HL-60 (cell line): Measurements from ENCODE around the gene PRLR.

Source experiments
- GABPA ChIP-seq: IDR thresholded peaks from 2 replicates; pipeline ENCODE4 v1.6.1; 2012; ENCODE audit warnings: low read depth
- POLR2AphosphoS5 ChIP-seq: IDR thresholded peaks from 2 replicates; pipeline ENCODE4 v1.6.1; 2012; ENCODE audit warnings: low read depth
- SPI1 ChIP-seq: IDR thresholded peaks from 2 replicates; pipeline ENCODE4 v1.6.1; 2012; ENCODE audit warnings: low read depth, mild to moderate bottlenecking, borderline replicate concordance
- TF ChIP-seq, protein P1 (sequence below): IDR thresholded peaks from one replicate; pipeline ENCODE4 v1.5.1; 2011; ENCODE audit warnings: low read length, control low read depth, inconsistent platforms; ENCODE audit not compliant: insufficient read depth
- TF ChIP-seq, protein P2 (sequence below): IDR thresholded peaks from 2 replicates; pipeline ENCODE4 v1.6.1; 2012; ENCODE audit warnings: low read depth; ENCODE audit not compliant: insufficient replicate concordance

DNA sequence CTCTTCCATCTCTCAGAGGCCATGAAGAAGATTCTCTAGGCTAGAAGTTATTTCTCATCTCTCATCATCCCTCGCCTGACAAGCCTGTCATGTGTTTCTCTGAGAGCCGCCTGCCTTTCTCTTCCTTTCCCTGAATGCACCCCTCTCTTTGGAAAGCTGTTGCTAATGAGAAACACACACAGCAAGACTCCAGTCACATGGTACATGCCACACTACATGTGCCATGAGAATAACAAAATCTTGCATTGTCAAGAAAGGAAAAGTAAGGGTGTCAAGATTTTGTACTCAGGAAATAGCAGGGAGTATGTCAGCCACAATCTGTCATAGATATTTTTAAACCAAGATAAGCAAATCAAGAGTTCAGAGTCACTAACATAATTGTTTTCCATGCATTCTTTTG is 191.4 kb downstream of the PRLR start:
- TF ChIP-seq, protein P1, sequence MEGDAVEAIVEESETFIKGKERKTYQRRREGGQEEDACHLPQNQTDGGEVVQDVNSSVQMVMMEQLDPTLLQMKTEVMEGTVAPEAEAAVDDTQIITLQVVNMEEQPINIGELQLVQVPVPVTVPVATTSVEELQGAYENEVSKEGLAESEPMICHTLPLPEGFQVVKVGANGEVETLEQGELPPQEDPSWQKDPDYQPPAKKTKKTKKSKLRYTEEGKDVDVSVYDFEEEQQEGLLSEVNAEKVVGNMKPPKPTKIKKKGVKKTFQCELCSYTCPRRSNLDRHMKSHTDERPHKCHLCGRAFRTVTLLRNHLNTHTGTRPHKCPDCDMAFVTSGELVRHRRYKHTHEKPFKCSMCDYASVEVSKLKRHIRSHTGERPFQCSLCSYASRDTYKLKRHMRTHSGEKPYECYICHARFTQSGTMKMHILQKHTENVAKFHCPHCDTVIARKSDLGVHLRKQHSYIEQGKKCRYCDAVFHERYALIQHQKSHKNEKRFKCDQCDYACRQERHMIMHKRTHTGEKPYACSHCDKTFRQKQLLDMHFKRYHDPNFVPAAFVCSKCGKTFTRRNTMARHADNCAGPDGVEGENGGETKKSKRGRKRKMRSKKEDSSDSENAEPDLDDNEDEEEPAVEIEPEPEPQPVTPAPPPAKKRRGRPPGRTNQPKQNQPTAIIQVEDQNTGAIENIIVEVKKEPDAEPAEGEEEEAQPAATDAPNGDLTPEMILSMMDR: no peak
- TF ChIP-seq POLR2AphosphoS5: no peak
- no peak for TF ChIP-seq SPI1
- TF ChIP-seq, protein P2, sequence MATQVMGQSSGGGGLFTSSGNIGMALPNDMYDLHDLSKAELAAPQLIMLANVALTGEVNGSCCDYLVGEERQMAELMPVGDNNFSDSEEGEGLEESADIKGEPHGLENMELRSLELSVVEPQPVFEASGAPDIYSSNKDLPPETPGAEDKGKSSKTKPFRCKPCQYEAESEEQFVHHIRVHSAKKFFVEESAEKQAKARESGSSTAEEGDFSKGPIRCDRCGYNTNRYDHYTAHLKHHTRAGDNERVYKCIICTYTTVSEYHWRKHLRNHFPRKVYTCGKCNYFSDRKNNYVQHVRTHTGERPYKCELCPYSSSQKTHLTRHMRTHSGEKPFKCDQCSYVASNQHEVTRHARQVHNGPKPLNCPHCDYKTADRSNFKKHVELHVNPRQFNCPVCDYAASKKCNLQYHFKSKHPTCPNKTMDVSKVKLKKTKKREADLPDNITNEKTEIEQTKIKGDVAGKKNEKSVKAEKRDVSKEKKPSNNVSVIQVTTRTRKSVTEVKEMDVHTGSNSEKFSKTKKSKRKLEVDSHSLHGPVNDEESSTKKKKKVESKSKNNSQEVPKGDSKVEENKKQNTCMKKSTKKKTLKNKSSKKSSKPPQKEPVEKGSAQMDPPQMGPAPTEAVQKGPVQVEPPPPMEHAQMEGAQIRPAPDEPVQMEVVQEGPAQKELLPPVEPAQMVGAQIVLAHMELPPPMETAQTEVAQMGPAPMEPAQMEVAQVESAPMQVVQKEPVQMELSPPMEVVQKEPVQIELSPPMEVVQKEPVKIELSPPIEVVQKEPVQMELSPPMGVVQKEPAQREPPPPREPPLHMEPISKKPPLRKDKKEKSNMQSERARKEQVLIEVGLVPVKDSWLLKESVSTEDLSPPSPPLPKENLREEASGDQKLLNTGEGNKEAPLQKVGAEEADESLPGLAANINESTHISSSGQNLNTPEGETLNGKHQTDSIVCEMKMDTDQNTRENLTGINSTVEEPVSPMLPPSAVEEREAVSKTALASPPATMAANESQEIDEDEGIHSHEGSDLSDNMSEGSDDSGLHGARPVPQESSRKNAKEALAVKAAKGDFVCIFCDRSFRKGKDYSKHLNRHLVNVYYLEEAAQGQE: no peak
- no peak for TF ChIP-seq GABPA
